CD4-positive, alpha-beta T cell treated with Interleukin-15 for 4 hours (primary cell): ENCODE measurements around the gene FUCA2.
A peak's percentile ranks its signal among the peaks of the same experiment; 100 is the strongest.
"Not testable (repeated sequence)": the region's sequence is repeated elsewhere in the genome, so short reads cannot be mapped to it uniquely, and the experiment has no call there.

ENCODE experiments used
- DNase-seq: peaks from one replicate; pipeline ENCODE4 v3.0.0-alpha.2; 2020; ENCODE audit warnings: low spot score

Gene FUCA2

GRCh38 chr6:143496974-143497373 lies 14.5 kb downstream of the FUCA2 start:
- no peak for DNase-seq

- no peak for DNase-seq
These were observed 20.7 kb downstream of the FUCA2 start for GRCh38 chr6:143490775-143491174.

GRCh38 chr6:143490244-143490643 lies 21.3 kb downstream of the FUCA2 start:
- no peak for DNase-seq

GRCh38 chr6:143486752-143487151 lies 24.8 kb downstream of the FUCA2 start:
- no peak for DNase-seq

GRCh38 chr6:143485967-143486366 lies 25.6 kb downstream of the FUCA2 start:
- no peak for DNase-seq

GRCh38 chr6:143482593-143482992 lies 28.9 kb downstream of the FUCA2 start:
- no peak for DNase-seq

- DNase-seq, result no peak
These were observed 32.9 kb downstream of the FUCA2 start for GRCh38 chr6:143478479-143479062.

GRCh38 chr6:143476545-143476944 lies 35.0 kb downstream of the FUCA2 start:
- no peak for DNase-seq

- DNase-seq, result no peak
These were observed 39.7 kb downstream of the FUCA2 start for GRCh38 chr6:143471822-143472221.

GRCh38 chr6:143468823-143469222 lies 42.7 kb downstream of the FUCA2 start:
- DNase-seq, result not testable (repeated sequence)

GRCh38 chr6:143468026-143468425 lies 43.5 kb downstream of the FUCA2 start:
- DNase-seq, result no peak

GRCh38 chr6:143465546-143465945 lies 46.0 kb downstream of the FUCA2 start:
- no peak for DNase-seq

- DNase-seq, result no peak
These were observed 53.8 kb downstream of the FUCA2 start for GRCh38 chr6:143457563-143458359.

- DNase-seq, result no peak
These were observed 60.0 kb downstream of the FUCA2 start for GRCh38 chr6:143451531-143451930.

GRCh38 chr6:143450453-143451371 lies 60.8 kb downstream of the FUCA2 start, which contains the start of the genes ADAT2 and PEX3:
TSS of gene ADAT2 (minus strand) at chr6:143450695. CDS start at chr6:143450658, 37 bp downstream.
TSS of gene PEX3 (plus strand) at chr6:143450805. CDS start at chr6:143451043, 238 bp downstream.
- DNase-seq, result peak; percentile 93

- peak; percentile 56 for DNase-seq
These were observed 61.6 kb downstream of the FUCA2 start for GRCh38 chr6:143449714-143450452.

GRCh38 chr6:143449082-143449713 lies 62.3 kb downstream of the FUCA2 start:
- DNase-seq, result no peak

GRCh38 chr6:143447865-143448264 lies 63.7 kb downstream of the FUCA2 start:
- DNase-seq, result not testable (repeated sequence)
